DMS114 treated with DMSO at 0.1 percent for 48 hours (cell line): ENCODE data around the gene GPR153.
A peak's percentile ranks its signal among the peaks of the same experiment; 100 is the strongest.

Source experiments
- DNase-seq: peaks from one replicate; lab custom pipeline; 2025; ENCODE audit not compliant: unreplicated experiment; lab: John Stamatoyannopoulos, UW

GPR153 gene

GRCh38 chr1:6206520-6206855 lies 54.4 kb downstream of the GPR153 start:
- no peak for DNase-seq

- DNase-seq, result no peak
Observed at GRCh38 chr1:6205849-6206519, 54.9 kb downstream of the GPR153 start, which contains the start of gene RNF207. TSS of gene RNF207 (plus strand) at chr1:6206119. CDS start at chr1:6206536, 417 bp downstream.

GRCh38 chr1:6202256-6202655 lies 58.6 kb downstream of the GPR153 start:
- no peak for DNase-seq

GRCh38 chr1:6200188-6200809 lies 60.6 kb downstream of the GPR153 start:
- no peak for DNase-seq

GRCh38 chr1:6199298-6200187 lies 61.4 kb downstream of the GPR153 start, which contains the start of gene RPL22:
TSS of gene RPL22 (minus strand) at chr1:6199595. CDS start at chr1:6199573, 22 bp downstream.
- DNase-seq, result peak; percentile 98

- DNase-seq, result no peak
Observed at GRCh38 chr1:6198646-6199297, 62.1 kb downstream of the GPR153 start.

- no peak for DNase-seq
Observed at GRCh38 chr1:6197746-6198427, 63.0 kb downstream of the GPR153 start.
